GM18498 (cell line): ENCODE measurements around the gene KRTDAP.
"Not testable (repeated sequence)": the region's sequence is repeated elsewhere in the genome, so short reads cannot be mapped to it uniquely, and the experiment has no call there.

Experiments used
- ATAC-seq: cut with Tn5 transposase; IDR thresholded peaks from one replicate; pipeline ENCODE4 v1.9.1; 2021; ENCODE audit warnings: mild to moderate bottlenecking, moderate library complexity; ENCODE audit not compliant: unreplicated experiment

KRTDAP gene

DNA sequence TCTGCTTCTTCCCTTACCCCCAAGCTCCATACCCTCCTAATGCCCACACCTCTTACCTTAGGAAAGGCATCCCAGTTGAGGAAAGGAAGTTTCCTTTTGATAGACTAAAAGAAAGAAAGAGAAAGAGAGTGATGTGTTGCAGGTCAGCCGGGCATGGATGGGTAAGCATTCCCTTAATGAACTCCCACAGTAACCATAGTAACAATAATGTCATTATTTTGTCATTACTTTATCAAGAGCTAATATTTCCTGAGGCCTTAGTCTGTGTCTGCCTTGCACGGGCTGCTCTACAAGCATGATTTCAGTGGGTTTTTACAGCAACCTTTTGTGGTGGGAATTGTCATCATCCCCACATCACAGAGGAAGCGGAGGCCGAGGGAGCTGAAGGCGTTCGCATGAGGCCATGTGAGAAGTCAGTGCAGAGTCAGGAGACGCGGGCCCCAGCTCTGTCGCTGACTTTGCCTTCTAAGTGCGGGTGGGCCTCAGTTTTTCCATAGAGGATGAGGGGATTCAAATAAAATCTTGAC is 2.5 kb downstream of the KRTDAP start:
- ATAC-seq: no peak

DNA sequence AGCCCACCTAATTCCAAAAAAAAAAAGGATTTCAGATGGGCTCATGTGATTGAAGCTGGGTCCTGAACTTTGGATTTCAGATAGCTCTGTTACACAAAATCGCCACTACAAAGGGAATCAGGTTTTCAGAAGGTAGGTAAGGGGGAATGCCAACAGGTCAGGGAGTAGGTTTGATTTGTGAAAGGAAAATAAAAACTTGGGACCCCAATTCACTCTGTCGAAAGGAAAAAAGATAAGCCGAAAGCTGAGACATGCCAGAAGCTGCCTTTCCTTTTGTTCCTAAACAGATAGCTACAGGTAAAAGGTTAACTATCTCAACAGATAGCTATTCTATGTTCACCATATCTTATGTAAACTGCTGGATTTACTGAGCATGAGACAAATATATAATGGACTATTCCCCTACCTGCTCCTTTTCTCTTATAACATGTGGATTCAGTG is 4.0 kb downstream of the KRTDAP start:
- no peak for ATAC-seq

GRCh38 chr19:35484252-35485036 is 5.8 kb downstream of the KRTDAP start:
- ATAC-seq: peak; percentile 62

GRCh38 chr19:35483089-35483488 is 7.2 kb downstream of the KRTDAP start:
- no peak for ATAC-seq

- no peak for ATAC-seq
These were observed 11.2 kb downstream of the KRTDAP start for GRCh38 chr19:35478794-35479677.

DNA sequence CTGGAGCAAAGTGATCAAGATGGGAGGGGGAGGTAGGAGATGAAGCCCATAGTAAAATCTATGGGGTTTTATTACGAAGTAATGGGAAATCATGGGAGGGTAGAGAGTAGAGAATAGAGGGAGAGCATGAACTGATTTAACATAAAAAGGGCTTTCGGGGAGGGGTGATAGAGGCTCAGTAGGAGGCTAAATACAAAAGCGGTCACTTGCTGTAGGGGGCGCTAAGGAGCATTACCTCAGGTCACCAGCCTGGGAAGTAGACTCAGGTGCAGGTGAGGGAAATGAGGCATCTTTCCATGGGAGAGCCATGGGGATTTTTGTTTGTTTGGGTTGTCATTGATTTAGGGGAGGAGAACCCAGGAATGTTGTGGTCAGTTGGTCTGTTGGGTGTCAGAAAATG is 14.1 kb downstream of the KRTDAP start:
- ATAC-seq: no peak

DNA sequence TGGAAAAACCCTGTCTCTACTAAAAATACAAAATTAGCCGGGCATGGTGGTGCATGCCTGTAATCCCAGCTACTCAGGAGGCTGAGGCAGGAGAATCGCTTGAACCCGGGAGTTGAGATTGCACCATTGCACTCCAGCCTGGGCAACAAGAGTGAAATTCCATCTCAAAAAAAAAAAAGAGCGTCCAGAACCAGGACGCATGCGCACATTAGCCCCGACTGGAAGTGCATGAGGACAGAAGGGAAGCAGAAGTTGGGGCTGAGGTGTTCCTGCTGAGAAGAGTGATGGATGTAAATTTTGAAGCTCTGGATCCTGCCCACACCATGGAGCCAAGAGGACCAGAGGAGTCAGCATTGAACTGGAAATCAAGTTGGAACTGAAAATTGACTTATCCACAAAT is 15.7 kb downstream of the KRTDAP start:
- not testable (repeated sequence) for ATAC-seq

- ATAC-seq: no peak
These were observed 16.2 kb downstream of the KRTDAP start for GRCh38 chr19:35474104-35474503.

GRCh38 chr19:35471946-35472345 is 18.3 kb downstream of the KRTDAP start:
- no peak for ATAC-seq

DNA sequence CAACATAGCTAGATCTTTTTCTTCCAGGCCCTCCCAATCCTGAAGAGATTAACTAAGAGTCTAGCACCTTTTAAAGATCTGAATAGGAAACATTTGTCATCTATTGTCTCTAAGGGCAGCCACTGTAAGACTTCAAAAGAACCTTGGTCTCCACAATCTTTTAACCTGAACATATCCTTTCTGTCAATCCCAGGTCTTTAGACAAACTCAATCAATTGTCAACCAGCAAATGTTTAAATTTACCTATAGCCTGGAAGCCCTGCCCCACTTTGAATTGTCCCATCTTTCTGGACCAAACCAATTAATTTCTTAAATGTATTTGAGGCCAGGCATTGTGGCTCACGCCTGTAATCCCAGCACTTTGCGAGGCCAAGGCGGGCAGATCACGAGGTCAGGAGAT is 19.2 kb downstream of the KRTDAP start:
- not testable (repeated sequence) for ATAC-seq

DNA sequence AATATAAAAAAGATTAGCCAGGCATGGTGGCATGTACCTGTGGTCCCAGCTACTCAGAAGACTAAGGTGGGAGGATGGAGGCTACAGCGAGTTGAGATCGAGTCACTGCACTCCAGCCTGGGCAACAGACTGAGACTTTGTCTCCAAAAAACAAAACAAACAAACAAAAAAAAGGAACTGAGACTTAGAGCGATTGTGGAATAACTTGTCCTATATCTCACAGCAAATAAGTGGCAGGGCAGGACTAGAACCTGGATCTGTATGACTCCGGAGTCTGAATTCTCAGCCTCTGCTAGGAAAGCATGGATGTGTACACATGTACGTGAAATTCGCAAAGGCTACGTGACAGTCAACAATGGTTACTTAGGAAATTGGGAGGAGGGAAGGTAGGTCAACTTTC is 20.1 kb downstream of the KRTDAP start:
- ATAC-seq: no peak

GRCh38 chr19:35468637-35469036 is 21.6 kb downstream of the KRTDAP start:
- ATAC-seq: peak; percentile 68

DNA sequence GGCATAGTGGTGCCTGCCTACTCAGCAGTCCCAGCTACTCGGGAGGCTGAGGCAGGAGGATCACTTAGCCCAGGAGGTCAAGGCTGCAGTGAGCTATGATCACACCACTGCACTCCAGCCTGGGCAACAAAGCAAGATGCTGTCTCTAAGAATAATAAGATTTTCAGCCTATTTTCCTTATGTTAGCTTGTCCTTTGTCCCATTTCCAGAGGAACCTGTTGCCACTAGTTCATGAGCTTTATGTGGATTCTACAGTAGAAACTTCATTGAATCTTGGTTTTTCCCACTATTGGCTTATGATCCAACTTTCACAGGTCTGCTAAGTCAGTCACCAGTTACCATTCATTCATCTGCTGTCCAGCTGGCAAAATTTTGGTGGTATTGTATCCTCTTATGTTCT is 24.0 kb downstream of the KRTDAP start:
- ATAC-seq: no peak

DNA sequence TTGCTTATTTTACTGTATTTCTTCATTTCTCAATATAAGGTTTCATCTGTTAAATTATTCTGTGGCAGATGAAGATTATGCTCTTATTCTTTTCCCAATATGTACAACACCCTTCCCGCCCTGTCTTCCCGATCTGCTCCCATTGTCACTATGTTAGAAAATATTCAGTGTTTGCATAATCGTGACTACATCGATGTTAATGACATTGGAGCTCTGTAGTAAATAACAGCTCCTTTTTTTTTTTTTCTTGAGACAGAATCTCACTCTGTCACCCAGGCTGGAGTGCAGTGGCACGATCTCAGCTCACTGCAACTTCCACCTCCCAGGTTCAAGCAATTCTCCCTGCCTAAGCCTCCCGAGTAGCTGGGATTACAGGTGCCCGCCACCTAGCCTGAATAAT is 27.3 kb downstream of the KRTDAP start:
- not testable (repeated sequence) for ATAC-seq

- peak; percentile 69 for ATAC-seq
These were observed 27.7 kb downstream of the KRTDAP start for GRCh38 chr19:35462476-35462953.

DNA sequence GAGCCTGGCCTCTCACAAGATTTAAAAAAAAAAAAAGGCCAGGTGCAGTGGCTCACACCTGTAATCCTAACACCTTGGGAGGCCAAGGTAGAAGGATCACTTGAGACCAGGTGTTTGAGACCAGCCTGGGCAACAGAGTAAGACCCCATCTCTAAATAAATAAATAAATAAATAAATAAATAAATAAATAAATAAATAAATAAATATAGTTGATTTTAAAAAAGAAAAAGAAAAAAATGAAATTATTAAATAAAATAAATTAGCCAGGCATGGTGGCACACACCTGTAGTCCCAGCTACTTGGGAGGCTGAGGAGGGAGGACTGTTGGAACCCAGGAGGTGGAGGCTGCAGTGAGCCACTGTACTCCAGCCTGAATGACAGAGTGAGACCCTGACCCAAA is 28.5 kb downstream of the KRTDAP start:
- ATAC-seq: not testable (repeated sequence)

GRCh38 chr19:35461060-35461459 is 29.2 kb downstream of the KRTDAP start:
- ATAC-seq: no peak

DNA sequence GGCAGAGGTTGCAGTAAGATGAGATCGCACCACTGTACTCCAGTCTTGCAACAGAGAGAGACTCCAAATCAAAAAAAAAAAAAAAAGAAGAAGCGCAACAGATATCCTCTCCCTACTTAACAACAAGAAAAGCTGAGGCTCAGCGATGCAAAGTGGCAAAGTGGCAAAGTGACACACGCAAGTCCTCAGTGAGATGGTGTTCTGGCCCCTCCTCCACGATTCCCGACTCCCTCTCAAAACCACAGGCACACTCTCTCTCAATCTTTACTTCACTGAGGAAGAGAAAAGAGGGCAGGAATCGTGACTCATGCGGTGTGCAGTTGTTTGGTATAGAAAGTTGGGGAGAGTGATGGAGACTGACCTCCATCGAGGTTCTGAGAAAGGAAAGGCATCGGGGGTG is 29.7 kb downstream of the KRTDAP start:
- no peak for ATAC-seq

DNA sequence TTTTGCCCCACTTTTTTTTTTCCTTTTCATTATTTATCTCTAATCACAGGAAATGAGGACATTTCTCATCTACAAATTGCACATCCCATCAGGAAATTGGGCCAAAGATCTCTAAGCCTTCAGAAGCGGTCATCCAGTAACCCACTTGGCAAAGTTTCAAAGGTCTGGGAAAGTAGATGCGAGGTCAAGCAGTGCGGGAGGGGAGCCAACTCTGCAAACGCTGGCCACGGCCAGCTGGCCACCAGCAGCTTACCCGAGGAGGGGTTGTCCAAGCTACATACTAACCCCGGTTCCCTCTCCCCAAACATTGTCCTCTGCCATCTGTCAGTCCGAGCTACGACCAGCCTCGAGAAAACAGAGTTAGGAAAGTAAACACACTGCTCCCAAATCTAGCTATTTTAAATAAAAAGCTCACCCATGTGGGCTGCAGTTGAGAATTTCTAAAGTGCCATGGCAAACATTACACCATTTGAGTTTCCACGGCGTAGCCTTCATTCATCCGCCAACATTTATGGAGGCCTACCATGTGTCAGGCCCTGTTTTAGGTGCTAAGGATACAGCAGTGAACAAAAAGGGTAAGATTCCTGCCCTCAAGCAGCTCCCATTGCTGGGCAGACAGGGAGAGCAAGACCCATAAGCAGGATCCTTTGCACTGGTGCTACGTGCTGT is 30.7 kb downstream of the KRTDAP start:
- ATAC-seq: no peak

DNA sequence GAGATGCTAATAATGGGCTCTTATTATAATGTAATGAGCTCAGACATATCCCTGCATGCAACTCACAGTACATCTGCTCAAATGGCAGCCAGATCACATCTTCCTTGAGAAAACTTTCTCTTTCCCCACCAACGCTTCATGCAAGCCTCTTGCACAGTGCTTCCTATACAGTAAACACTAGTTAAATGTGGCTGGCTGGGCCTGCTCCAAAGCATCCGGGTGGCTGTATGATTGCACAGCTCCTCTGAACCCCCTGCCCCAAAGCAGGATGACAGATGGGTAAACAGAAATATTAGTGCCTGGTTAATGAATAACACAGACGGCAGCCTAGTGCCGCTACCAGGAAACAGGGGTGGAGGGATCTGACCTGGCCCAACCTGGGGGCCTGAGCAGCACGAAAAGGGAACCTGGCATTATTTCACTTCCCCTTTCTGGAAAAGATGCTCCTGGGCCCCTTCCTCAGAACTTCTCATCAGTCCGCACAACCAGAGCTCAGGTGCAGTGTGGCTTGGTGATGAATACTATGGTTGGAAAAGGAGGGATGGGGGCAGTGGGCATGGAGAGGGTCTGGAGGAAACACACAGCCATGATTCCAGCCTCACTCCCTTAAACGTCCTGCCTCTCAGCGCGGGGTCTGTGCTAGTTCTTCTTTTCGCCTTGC is 31.4 kb downstream of the KRTDAP start:
- peak; percentile 49 for ATAC-seq
